GM10847 (cell line): ENCODE data around the gene MAVS.
A peak's percentile ranks its signal among the peaks of the same experiment; 100 is the strongest.

Experiments used
- POLR2A ChIP-seq: IDR thresholded peaks from 2 replicates; pipeline ENCODE4 v1.6.1; 2011; ENCODE audit not compliant: insufficient read length; ENCODE audit errors: extremely low read depth

The MAVS gene

DNA sequence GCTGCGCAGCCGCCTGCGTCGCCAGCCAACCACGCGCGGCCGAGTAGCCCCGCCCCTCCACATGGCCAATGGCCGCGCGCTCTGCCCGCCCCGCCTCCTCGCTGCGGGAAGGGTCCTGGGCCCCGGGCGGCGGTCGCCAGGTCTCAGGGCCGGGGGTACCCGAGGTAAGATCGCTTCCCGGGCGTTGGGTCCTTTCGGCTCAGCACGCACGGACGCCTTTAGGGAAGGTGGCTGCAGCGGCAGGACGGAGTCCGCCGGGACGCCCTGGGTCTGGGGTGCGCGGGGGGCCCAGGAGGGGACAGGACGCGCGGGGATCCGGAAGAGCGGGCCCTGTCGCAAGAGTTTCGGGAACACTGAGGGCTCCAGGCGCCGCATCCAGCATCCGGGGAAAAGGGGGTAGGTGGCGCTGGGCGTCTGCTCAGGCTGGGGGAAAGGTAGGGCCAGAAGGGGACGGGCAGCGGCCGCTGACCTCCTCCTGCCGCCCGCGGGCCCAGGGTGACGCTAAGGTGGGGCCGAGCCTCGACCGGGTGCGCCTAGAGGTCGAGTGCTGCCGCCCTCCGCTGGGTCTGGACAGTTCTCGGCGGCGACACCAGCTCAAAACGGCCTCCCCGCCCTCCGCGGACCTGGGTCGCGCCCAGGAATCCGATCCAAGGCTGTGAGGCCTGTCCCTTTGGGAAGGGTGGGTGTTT is at the start of gene MAVS:
MAVS (plus strand) TSS at position 95 of the 689 bp plus-strand sequence. CDS start 7,791 bp downstream, outside the sequence.
- TF ChIP-seq POLR2A = peak; percentile 79

DNA sequence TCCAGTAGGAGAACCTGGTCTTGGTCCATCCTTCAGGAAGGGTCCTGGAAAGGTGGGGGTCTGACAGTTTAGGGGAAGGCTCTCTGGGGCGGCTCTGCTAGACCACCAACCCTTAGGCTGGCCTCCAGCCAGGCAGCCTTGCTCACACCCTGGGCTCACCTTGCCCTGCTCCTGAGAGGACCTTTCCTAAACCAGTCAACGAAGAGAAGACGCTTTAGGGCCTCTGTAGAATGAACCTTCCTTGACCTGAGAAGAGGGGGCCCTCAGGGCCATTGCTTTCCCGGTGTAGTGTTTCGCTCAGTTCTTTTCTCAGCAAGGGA is 49.4 kb upstream of the MAVS start:
- TF ChIP-seq POLR2A = no peak

DNA sequence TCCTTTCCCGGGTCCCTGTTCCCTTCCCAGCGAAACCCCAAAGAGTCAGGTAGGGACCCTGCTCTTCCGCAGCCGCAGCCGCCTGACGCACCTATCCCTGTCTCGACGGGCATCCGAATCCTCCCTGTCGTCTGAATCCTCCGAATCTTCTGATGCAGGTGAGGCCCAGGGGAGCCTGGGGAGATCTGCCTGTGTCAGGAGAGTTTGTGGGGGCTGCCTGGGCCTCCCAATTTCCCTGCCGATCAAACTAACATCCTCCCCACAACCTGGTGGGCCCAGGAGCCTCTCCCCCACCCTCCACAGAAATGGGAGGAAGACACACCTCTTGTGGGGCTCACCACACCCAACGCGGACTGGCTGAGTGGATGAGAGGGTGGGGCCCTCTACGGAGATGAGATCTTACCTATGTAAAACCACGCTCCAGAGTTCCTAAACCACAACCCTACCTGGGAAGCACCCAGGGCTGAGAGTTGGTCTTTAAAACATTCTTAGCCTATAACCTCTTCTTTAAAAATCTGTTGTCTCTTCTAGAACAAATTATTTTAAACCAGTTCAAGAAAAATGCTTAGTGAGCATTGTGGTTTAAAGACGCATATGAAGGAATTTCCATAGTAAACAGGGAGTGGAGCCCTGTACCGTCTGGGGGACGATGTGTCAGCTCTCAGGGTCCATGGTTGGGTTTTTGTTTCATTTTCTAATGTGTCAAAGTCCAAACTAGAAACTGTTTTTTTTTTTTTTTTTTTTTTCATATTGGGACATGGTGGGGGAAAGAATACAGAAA is 48.9 kb upstream of the MAVS start:
- no peak for TF ChIP-seq POLR2A

GRCh38 chr20:3798373-3798768 is 48.3 kb upstream of the MAVS start:
- TF ChIP-seq POLR2A = no peak

GRCh38 chr20:3798908-3799248 is 47.8 kb upstream of the MAVS start:
- TF ChIP-seq POLR2A = no peak

GRCh38 chr20:3800256-3800877 is 46.3 kb upstream of the MAVS start:
- no peak for TF ChIP-seq POLR2A

DNA sequence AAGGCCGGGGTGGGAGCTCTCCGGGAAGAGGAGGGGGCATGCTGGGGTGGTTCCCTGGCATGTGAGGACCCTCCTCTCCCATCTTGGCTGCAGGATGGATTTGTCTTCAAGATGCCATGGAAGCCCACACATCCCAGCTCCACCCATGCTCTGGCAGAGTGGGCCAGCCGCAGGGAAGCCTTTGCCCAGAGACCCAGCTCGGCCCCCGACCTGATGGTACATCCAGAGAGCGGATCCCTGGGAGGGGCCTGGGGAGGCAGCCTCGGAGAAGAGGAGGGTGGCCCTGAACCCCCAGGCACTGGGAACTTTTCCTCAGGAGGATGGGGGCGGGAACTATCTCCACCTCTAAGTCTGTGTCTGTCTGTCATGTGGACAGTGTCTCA is 45.8 kb upstream of the MAVS start:
- TF ChIP-seq POLR2A = no peak

GRCh38 chr20:3801299-3801698 is 45.3 kb upstream of the MAVS start:
- TF ChIP-seq POLR2A = no peak

DNA sequence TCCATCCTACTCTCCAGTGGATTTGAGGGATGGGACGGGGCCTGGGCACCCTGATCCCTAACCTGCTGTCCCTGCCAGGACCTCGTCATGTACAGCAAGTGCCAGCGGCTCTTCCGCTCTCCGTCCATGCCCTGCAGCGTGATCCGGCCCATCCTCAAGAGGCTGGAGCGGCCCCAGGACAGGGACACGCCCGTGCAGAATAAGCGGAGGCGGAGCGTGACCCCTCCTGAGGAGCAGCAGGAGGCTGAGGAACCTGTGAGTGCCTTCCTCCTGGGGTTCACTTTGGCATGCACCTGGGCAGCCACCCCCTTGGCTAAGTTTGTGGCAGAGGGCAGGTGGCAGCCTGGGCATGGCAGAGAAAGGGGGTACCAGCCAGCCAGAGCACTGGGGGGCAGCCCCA is 44.8 kb upstream of the MAVS start:
- TF ChIP-seq POLR2A = no peak

DNA sequence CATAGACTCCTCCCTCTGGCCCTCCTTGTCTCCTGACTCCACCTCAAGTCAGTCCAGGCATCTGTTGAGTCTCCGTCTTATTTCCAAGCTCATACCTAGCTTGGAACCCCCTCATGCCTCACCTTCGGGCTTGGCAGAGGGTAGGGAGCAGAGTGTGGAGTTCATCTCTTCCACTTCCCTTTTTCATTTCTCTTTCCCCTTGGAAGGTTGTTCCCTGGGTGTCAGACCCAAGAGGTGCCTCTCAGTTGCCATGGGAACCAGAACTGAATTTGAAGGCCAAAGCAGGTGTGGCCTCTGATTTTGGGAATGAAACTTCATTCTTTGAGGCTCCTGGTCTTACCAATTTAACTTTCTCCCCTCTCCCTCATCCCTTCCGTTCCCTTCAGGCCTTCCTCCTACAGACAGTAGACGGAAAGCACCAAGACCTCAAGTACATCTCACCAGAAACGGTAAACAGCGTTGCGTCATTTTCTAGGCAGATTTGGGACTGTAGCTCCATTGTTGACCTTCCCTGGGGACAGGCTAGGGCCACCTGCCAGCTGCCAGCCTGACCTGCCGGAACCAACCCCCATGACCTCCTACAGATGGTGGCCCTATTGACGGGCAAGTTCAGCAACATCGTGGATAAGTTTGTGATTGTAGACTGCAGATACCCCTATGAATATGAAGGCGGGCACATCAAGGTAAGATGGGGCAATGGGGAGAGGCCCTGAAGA is 44.0 kb upstream of the MAVS start:
- no peak for TF ChIP-seq POLR2A

- no peak for TF ChIP-seq POLR2A
Observed at GRCh38 chr20:3803289-3803688, 43.3 kb upstream of the MAVS start.

DNA sequence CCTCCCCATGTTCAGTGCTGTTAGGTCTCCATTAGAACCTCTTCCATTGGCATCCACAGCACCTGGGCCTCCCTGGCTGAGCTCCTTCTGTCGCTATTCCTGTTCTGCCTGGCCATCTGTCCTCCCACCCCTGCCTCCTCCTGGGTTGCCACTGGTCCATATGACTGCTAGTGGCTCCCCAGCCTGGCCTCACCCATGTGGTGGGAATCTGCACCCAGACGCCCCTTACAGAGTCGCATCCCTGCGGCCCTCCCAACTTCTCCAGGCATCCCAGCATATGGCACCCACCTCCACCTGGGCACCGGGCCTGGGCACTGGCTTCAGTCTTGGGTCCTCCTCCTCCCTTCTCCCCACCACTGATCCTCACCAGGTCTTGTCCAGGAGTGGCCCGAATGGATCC is 42.8 kb upstream of the MAVS start:
- TF ChIP-seq POLR2A = no peak

DNA sequence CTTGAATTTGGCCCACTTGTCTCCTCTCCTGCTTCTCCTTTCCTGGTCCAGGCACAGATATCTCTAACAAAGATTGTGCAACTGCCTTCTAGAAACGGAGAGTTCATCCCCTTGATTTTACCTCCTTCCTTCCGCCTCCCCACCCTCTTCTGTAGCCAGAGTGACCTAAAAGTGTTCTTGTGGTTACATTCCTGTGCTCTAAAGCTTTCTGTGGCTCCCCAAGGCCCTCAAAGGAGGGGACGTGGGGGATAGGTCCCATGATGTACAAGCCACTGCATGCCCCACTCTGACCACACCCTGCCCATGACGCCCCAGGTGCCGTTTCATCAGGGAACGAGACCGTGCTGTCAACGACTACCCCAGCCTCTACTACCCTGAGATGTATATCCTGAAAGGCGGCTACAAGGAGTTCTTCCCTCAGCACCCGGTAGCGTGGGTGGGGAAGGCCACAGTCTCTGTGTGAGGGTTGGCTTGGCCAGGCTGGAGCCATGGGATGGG is 42.3 kb upstream of the MAVS start:
- no peak for TF ChIP-seq POLR2A

DNA sequence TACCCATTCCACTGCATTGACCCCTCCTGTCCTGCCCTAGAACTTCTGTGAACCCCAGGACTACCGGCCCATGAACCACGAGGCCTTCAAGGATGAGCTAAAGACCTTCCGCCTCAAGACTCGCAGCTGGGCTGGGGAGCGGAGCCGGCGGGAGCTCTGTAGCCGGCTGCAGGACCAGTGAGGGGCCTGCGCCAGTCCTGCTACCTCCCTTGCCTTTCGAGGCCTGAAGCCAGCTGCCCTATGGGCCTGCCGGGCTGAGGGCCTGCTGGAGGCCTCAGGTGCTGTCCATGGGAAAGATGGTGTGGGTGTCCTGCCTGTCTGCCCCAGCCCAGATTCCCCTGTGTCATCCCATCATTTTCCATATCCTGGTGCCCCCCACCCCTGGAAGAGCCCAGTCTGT is 41.9 kb upstream of the MAVS start:
- no peak for TF ChIP-seq POLR2A

DNA sequence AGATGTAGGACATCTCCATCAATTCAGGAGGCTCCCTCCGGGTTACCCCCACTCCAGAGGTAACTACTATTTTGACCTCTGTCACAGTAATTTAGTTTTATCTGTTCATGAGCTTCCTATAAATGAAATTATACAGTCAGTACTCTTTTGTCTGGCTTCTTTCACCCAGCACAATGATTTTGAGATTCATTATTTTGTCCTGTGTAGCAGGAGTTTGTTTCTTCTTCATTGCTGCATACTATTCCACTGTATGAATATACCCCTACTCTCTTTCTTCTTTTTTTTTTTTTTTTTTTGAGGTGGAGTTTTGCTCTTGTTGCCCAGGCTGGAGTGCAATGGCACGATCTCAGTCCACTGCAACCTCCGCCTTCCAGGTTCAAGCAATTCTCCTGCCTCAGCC is 38.1 kb upstream of the MAVS start:
- TF ChIP-seq POLR2A = no peak

GRCh38 chr20:3811467-3812258 is 35.0 kb upstream of the MAVS start:
- no peak for TF ChIP-seq POLR2A

- no peak for TF ChIP-seq POLR2A
Observed at GRCh38 chr20:3812259-3812681, 34.4 kb upstream of the MAVS start.
